IMR-90 (cell line): ENCODE results near the gene NFE2. TPM values are rescaled to one million over a fixed set of nuclear protein-coding genes. Genes with fewer than 3 reads are reported as not detected.

ENCODE experiments used
- ATAC-seq: fragments of 200-7000 bp; cut with Tn5 transposase; 2 replicates; pipeline ENCODE4 v1.9.1; 2020; ENCODE audit warnings: low read depth, mild to moderate bottlenecking, moderate library complexity
- BruUV-seq: library from RNA; stranded (reverse); fragments of 400-500 nt; replicated peaks from 2 replicates; lab custom pipeline; 2021; lab: Mats Ljungman, UMichigan
- CTCF ChIA-PET: fragments of 300-600 bp; formaldehyde crosslinking; extraction: SDS; loops from one replicate; lab custom pipeline; 2021; ENCODE audit warnings: antibody characterized with exemption; lab: Yijun Ruan, JAX
- POLR2A ChIA-PET: fragments of 300-600 bp; sonication (Branson Sonifier 250); formaldehyde crosslinking; loops from one replicate; lab custom pipeline; 2022; ENCODE audit warnings: antibody characterized with exemption; ENCODE audit not compliant: unreplicated experiment; lab: Charles Lee
- DNase-seq: peaks from one replicate; pipeline ENCODE4 v3.0.0; 2013
- H2AFZ ChIP-seq: replicated peaks from 2 replicates; pipeline ENCODE3; 2013; ENCODE audit warnings: low read length, mild to moderate bottlenecking; ENCODE audit not compliant: poor library complexity
- H2AK5ac ChIP-seq: 2 replicates; pipeline ENCODE4 v1.6.1; 2013; ENCODE audit warnings: low read depth, low read length, inconsistent platforms
- H2AK9ac ChIP-seq: replicated peaks from 2 replicates; pipeline ENCODE3; 2013; ENCODE audit warnings: mild to moderate bottlenecking, low read depth, low read length, moderate library complexity; ENCODE audit not compliant: poor library complexity
- H2BK120ac ChIP-seq: 2 replicates; pipeline ENCODE4 v1.6.1; 2013; ENCODE audit warnings: low read depth, low read length, inconsistent platforms
- H2BK15ac ChIP-seq: 3 replicates; pipeline ENCODE4 v1.6.1; 2013; ENCODE audit warnings: low read depth, low read length, inconsistent platforms
- H2BK20ac ChIP-seq: 2 replicates; pipeline ENCODE4 v1.6.1; 2013; ENCODE audit warnings: low read depth, mild to moderate bottlenecking, inconsistent platforms, low read length, moderate library complexity
- H2BK5ac ChIP-seq: 2 replicates; pipeline ENCODE4 v1.6.1; 2013; ENCODE audit warnings: mild to moderate bottlenecking, low read depth, low read length, inconsistent platforms; ENCODE audit not compliant: poor library complexity, severe bottlenecking
- H3K14ac ChIP-seq: replicated peaks from 2 replicates; pipeline ENCODE4 v1.6.1; 2013; ENCODE audit warnings: low read depth, low read length, inconsistent platforms
- H3K18ac ChIP-seq: 2 replicates; pipeline ENCODE4 v1.6.1; 2013; ENCODE audit warnings: low read depth, low read length, control low read depth
- H3K23ac ChIP-seq: 2 replicates; pipeline ENCODE4 v1.6.1; 2013; ENCODE audit warnings: low read depth, low read length, inconsistent platforms
- H3K27ac ChIP-seq: 2 replicates; pipeline ENCODE4 v1.5.1; 2013; ENCODE audit warnings: mild to moderate bottlenecking, control low read depth, low read length; ENCODE audit not compliant: insufficient read depth
- H3K27me3 ChIP-seq: 2 replicates; pipeline ENCODE4 v1.6.1; 2013; ENCODE audit warnings: low read length; ENCODE audit not compliant: control insufficient read depth, insufficient read depth
- H3K36me3 ChIP-seq: 2 replicates; pipeline ENCODE4 v1.6.1; 2013; ENCODE audit warnings: low read length, mixed read lengths; ENCODE audit not compliant: control insufficient read depth, insufficient read depth
- H3K4ac ChIP-seq: 2 replicates; pipeline ENCODE4 v1.6.1; 2013; ENCODE audit warnings: low read depth, low read length, inconsistent platforms
- H3K4me1 ChIP-seq: 2 replicates; pipeline ENCODE4 v1.6.1; 2013; ENCODE audit warnings: low read length, mixed read lengths; ENCODE audit not compliant: control insufficient read depth, insufficient read depth
- H3K4me2 ChIP-seq: 2 replicates; pipeline ENCODE4 v1.6.1; 2013; ENCODE audit warnings: low read depth, mild to moderate bottlenecking, control low read depth, low read length, moderate library complexity
- H3K4me3 ChIP-seq: 2 replicates; pipeline ENCODE4 v1.5.1; 2013; ENCODE audit warnings: low read depth, mild to moderate bottlenecking, control low read depth, low read length, moderate library complexity; ENCODE audit not compliant: insufficient read depth
- H3K56ac ChIP-seq: 2 replicates; pipeline ENCODE4 v1.6.1; 2013; ENCODE audit warnings: low read length, inconsistent platforms; ENCODE audit not compliant: insufficient read depth; ENCODE audit errors: extremely low read depth
- H3K79me1 ChIP-seq, 2 experiments: 2 replicates each; pipeline ENCODE4 v1.6.1; 2013; ENCODE audit warnings: low read length in 2 of 2, inconsistent platforms in 1 of 2, low read depth in 1 of 2
- H3K9ac ChIP-seq: 2 replicates; pipeline ENCODE4 v1.6.1; 2013; ENCODE audit warnings: low read depth, low read length, control low read depth
- H3K9me1 ChIP-seq: 2 replicates; pipeline ENCODE4 v1.6.1; 2013; ENCODE audit warnings: low read length, inconsistent platforms; ENCODE audit not compliant: insufficient read depth
- H3K9me3 ChIP-seq: 2 replicates; pipeline ENCODE4 v1.6.1; 2013; ENCODE audit warnings: low read length; ENCODE audit not compliant: control insufficient read depth, insufficient read depth
- H4K20me1 ChIP-seq: 2 replicates; pipeline ENCODE4 v1.6.1; 2013; ENCODE audit warnings: low read length, inconsistent platforms; ENCODE audit not compliant: insufficient read depth
- H4K5ac ChIP-seq: 2 replicates; pipeline ENCODE4 v1.6.1; 2013; ENCODE audit warnings: mild to moderate bottlenecking, low read depth, low read length, control low read depth
- H4K8ac ChIP-seq, 2 experiments: 2 replicates each; pipeline ENCODE4 v1.6.1; 2013; ENCODE audit warnings: low read depth in 2 of 2, low read length in 2 of 2, control low read depth in 1 of 2, inconsistent platforms in 1 of 2
- H4K91ac ChIP-seq: 2 replicates; pipeline ENCODE4 v1.6.1; 2013; ENCODE audit warnings: low read depth, low read length, inconsistent platforms; ENCODE audit not compliant: insufficient read depth
- BHLHE40 ChIP-seq: fragments of 150-350 bp; IDR thresholded peaks from 2 replicates; pipeline ENCODE4 v1.6.1; 2016; ENCODE audit warnings: mild to moderate bottlenecking, low read depth, low read length
- CHD1 ChIP-seq: IDR thresholded peaks from 2 replicates; pipeline ENCODE4 v1.6.1; 2012; ENCODE audit warnings: low read depth, low read length, improper control_type of control experiment
- FOS ChIP-seq: fragments of 150-350 bp; IDR thresholded peaks from 2 replicates; pipeline ENCODE4 v1.6.1; 2016; ENCODE audit warnings: low read depth, low read length
- MAZ ChIP-seq: IDR thresholded peaks from 2 replicates; pipeline ENCODE4 v1.6.1; 2012; ENCODE audit warnings: low read depth, mild to moderate bottlenecking, low read length, improper control_type of control experiment, moderate library complexity, borderline replicate concordance
- MXI1 ChIP-seq: IDR thresholded peaks from 2 replicates; pipeline ENCODE4 v1.6.1; 2012; ENCODE audit warnings: low read depth, mild to moderate bottlenecking, low read length, moderate library complexity, borderline replicate concordance
- NFE2L2 ChIP-seq: fragments of 150-350 bp; IDR thresholded peaks from 2 replicates; pipeline ENCODE4 v1.6.1; 2016; ENCODE audit warnings: low read depth, mild to moderate bottlenecking, low read length
- POLR2A ChIP-seq: IDR thresholded peaks from 2 replicates; pipeline ENCODE4 v1.6.1; 2012; ENCODE audit warnings: mild to moderate bottlenecking, low read depth, low read length
- RAD21 ChIP-seq: IDR thresholded peaks from 2 replicates; pipeline ENCODE4 v1.6.1; 2012; ENCODE audit warnings: low read length, improper control_type of control experiment
- RCOR1 ChIP-seq: IDR thresholded peaks from 2 replicates; pipeline ENCODE4 v1.6.1; 2012; ENCODE audit warnings: mild to moderate bottlenecking, low read length, improper control_type of control experiment; ENCODE audit not compliant: insufficient replicate concordance
- RFX5 ChIP-seq: IDR thresholded peaks from 2 replicates; pipeline ENCODE4 v1.8.0; 2012; ENCODE audit warnings: low read depth, mild to moderate bottlenecking, low read length, moderate library complexity
- WGBS, 2 experiments: methylation state at CpG; one replicate each; pipeline versions ENCODE4 v1.1.5 to v1.1.7; 2013; ENCODE audit warnings: missing lambda C conversion rate in 2 of 2; ENCODE audit not compliant: insufficient read length in 1 of 2; ENCODE audit errors: extremely low coverage in 2 of 2; 5-methylcytosine and 5-hydroxymethylcytosine counted together
- dilution Hi-C: fragments of 300-500 bp; cut with HindIII; formaldehyde crosslinking; loops from one replicate; pipeline ENCODE4 v1.14.3; 2018; ENCODE audit warnings: low sequenced_read_pairs; ENCODE audit not compliant: unreplicated experiment
- in situ Hi-C: fragments of 300-500 bp; cut with MboI; formaldehyde crosslinking; loops from 3 replicates; pipeline ENCODE4 v1.14.3; 2019; ENCODE audit warnings: low sequenced_read_pairs, inconsistent platforms, mixed read lengths
- intact Hi-C: fragments of 100-400 bp; cut with micrococcal nuclease; formaldehyde crosslinking; loops from 2 replicates; pipeline ENCODE4 v1.10.0; 2022
- polyA plus RNA-seq, 3 experiments: library from polyadenylated mRNA; depleted of rRNA; stranded (reverse); fragments of >200 nt; gene quantifications; 2 replicates each; pipeline ENCODE4 v1.2.3, GENCODE V29; 2012; ENCODE audit warnings: low replicate concordance in 1 of 3
- total RNA-seq: library from RNA; depleted of rRNA; stranded (reverse); fragments of >200 nt; gene quantifications from 2 replicates; pipeline ENCODE4 v1.2.3, GENCODE V29; 2012
- TF ChIP-seq, protein P1 (sequence below): fragments of 150-350 bp; IDR thresholded peaks from 2 replicates; pipeline ENCODE4 v1.6.1; 2016; ENCODE audit warnings: low read depth, mild to moderate bottlenecking, low read length, moderate library complexity, borderline replicate concordance

NFE2 gene
- total and polyA plus RNA-seq, 2 of the 4 experiments (the other 2 are of a cell fraction): 0.18 to 0.32 TPM

- Histone ChIP-seq H3K9ac (no peak overlapping the region), H4K5ac (no peak overlapping the region), H2AK5ac (no peak overlapping the region), H3K27ac (no peak overlapping the region), H4K91ac (no peak overlapping the region), H2AK9ac (no peak overlapping the region), H3K9me1 (0 out of 2 replicates have a peak, but pooled peaks cover 3% of the 10 kb centered on the region), H3K56ac (no peak overlapping the region), H2BK20ac (no peak overlapping the region), H3K4me1 (peaks cover 6% of the 10 kb centered on the region), H2BK120ac (no peak overlapping the region), H3K36me3 (no peaks in the 10 kb centered on the region), H3K4ac (no peak overlapping the region), H3K4me3 (no peak overlapping the region), H3K27me3 (peaks cover 29% of the 10 kb centered on the region), H3K14ac (no peak overlapping the region), H3K9me3 (no peaks in the 10 kb centered on the region), H3K79me1 (no peaks in the 10 kb centered on the region), H4K20me1 (no peaks in the 10 kb centered on the region), H3K18ac (no peak overlapping the region), H3K23ac (no peak overlapping the region), H2BK5ac (no peak overlapping the region), H2AFZ (no peak overlapping the region), H4K8ac (no peak overlapping the region), H2BK15ac (no peak overlapping the region), H3K4me2 (no peak overlapping the region)
- WGBS, 2 experiments: 80% methylated on average over 1 of the region's 5 CpGs; no CpG with 5 or more reads in 1 of the 2 experiments
- intact Hi-C loops: no loop called here
- ChIA-PET CTCF (no interaction called here), POLR2A (no interaction called here)
- no peak for DNase-seq
- no TSS peak for BruUV-seq
- dilution Hi-C loops: no loop called here
- in situ Hi-C loops: no loop called here
- TF ChIP-seq BHLHE40: no peak
- no peak for TF ChIP-seq RCOR1
- no peak for TF ChIP-seq MAZ
- TF ChIP-seq MXI1: no peak
- TF ChIP-seq, protein P1, sequence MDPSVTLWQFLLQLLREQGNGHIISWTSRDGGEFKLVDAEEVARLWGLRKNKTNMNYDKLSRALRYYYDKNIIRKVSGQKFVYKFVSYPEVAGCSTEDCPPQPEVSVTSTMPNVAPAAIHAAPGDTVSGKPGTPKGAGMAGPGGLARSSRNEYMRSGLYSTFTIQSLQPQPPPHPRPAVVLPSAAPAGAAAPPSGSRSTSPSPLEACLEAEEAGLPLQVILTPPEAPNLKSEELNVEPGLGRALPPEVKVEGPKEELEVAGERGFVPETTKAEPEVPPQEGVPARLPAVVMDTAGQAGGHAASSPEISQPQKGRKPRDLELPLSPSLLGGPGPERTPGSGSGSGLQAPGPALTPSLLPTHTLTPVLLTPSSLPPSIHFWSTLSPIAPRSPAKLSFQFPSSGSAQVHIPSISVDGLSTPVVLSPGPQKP: no peak
- no peak for TF ChIP-seq RAD21
- no peak for TF ChIP-seq POLR2A
- no peak for TF ChIP-seq RFX5
- no peak for TF ChIP-seq NFE2L2
- no peak for TF ChIP-seq CHD1
- TF ChIP-seq FOS: no peak
- no peak for ATAC-seq
These were observed 1.9 kb downstream of the NFE2 start for GRCh38 chr12:54298904-54299303.
